Transverse colon (tissue), 4 donors: Measurements from ENCODE around the gene FHIP1B. TPM values are rescaled to one million over a fixed set of nuclear protein-coding genes. Genes with fewer than 3 reads are reported as not detected.

ENCODE experiments used
- DNase-seq: peaks from one replicate; pipeline ENCODE4 v3.0.0-alpha.2; 2019
- H3K27ac ChIP-seq, 4 donors: fragments of 200-600 bp; sonication (generic); 2 replicates each; pipeline ENCODE4 v1.5.1; 2016 to 2018; ENCODE audit warnings: inconsistent platforms in 4 of 4
- H3K27me3 ChIP-seq: fragments of 200-600 bp; sonication (generic); 2 replicates; pipeline ENCODE4 v1.5.1; 2017; ENCODE audit warnings: inconsistent platforms
- H3K36me3 ChIP-seq, 4 donors: fragments of 200-600 bp; sonication (generic); 2 replicates each; pipeline ENCODE4 v1.5.1; 2017 to 2019; ENCODE audit warnings: inconsistent platforms in 4 of 4
- H3K4me1 ChIP-seq, 4 donors: fragments of 200-600 bp; sonication (generic); 2 replicates each; pipeline ENCODE4 v1.5.1; 2017 to 2020; ENCODE audit warnings: inconsistent platforms in 4 of 4
- H3K4me3 ChIP-seq, 4 donors: fragments of 200-600 bp; sonication (generic); 1 replicate in 1 of 4; 2 replicates in 3 of 4; pipeline versions ENCODE4 v1.5.1 to v1.6.1; 2017 to 2019; ENCODE audit warnings: inconsistent platforms in 4 of 4
- H3K9me3 ChIP-seq, 2 donors: fragments of 200-600 bp; sonication (generic); 2 replicates each; pipeline ENCODE4 v1.5.1; 2017 to 2019; ENCODE audit warnings: inconsistent platforms in 2 of 2
- EP300 ChIP-seq: sonication (generic); formaldehyde crosslinking; IDR thresholded peaks from one replicate; pipeline ENCODE4 v1.6.1; 2017; ENCODE audit warnings: antibody characterized with exemption, low read depth
- POLR2A ChIP-seq: fragments of 450-650 bp; IDR thresholded peaks from one replicate; pipeline ENCODE4 v1.6.1; 2016; ENCODE audit warnings: antibody characterized with exemption, mild to moderate bottlenecking, moderate library complexity
- POLR2AphosphoS5 ChIP-seq, 3 donors: sonication (generic); formaldehyde crosslinking; IDR thresholded peaks; one replicate each; pipeline ENCODE4 v1.6.1; 2016; ENCODE audit warnings: antibody characterized with exemption in 3 of 3
- WGBS, 2 donors: methylation state at CpG; one replicate each; pipeline ENCODE4 v1.1.5; 2018; ENCODE audit warnings: low coverage in 1 of 2; 5-methylcytosine and 5-hydroxymethylcytosine counted together
- in situ Hi-C, 4 donors: fragments of 200-750 bp; cut with MboI; loops; one replicate each; pipeline versions ENCODE4 v1.15.0 to v1.15.1; 2017; ENCODE audit warnings: low sequenced_read_pairs in 3 of 4, low pct_ligation_motif_present in 1 of 4, low pct_unique_long_range_greater_than_20kb in 1 of 4
- intact Hi-C: fragments of 100-400 bp; cut with DNase I; formaldehyde crosslinking; loops from one replicate; pipeline ENCODE4 v1.15.1; 2023; ENCODE audit warnings: low total_unique reads
- total RNA-seq, 4 donors: library from RNA; depleted of rRNA; stranded (reverse); fragments of >200 nt; gene quantifications; one replicate each; pipeline ENCODE4 v1.1.0, GENCODE V29; 2016
- TF ChIP-seq, protein P1 (sequence below), 5 experiments: fragments of 200-600 bp in 3 of 5; fragments of 450-650 bp in 2 of 5; sonication (generic) in 3 of 5; IDR thresholded peaks; 1 replicate in 2 of 5; 2 replicates in 3 of 5; pipeline ENCODE4 v1.5.1; 2016 to 2017; ENCODE audit warnings: antibody characterized with exemption in 5 of 5, inconsistent platforms in 3 of 5, mild to moderate bottlenecking in 2 of 5, moderate library complexity in 1 of 5

FHIP1B gene
- total RNA-seq, 4 donors from 2014 or later, result 190 to 681 (median 228) TPM

- TF ChIP-seq POLR2A, result no peak
- TF ChIP-seq, protein P1, sequence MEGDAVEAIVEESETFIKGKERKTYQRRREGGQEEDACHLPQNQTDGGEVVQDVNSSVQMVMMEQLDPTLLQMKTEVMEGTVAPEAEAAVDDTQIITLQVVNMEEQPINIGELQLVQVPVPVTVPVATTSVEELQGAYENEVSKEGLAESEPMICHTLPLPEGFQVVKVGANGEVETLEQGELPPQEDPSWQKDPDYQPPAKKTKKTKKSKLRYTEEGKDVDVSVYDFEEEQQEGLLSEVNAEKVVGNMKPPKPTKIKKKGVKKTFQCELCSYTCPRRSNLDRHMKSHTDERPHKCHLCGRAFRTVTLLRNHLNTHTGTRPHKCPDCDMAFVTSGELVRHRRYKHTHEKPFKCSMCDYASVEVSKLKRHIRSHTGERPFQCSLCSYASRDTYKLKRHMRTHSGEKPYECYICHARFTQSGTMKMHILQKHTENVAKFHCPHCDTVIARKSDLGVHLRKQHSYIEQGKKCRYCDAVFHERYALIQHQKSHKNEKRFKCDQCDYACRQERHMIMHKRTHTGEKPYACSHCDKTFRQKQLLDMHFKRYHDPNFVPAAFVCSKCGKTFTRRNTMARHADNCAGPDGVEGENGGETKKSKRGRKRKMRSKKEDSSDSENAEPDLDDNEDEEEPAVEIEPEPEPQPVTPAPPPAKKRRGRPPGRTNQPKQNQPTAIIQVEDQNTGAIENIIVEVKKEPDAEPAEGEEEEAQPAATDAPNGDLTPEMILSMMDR (IDR thresholded peaks at IDR 0.05), result no peak
- TF ChIP-seq POLR2AphosphoS5 (IDR thresholded peaks at IDR 0.05), result no peak
- no peak for TF ChIP-seq EP300
- no peak for DNase-seq
- Histone ChIP-seq H3K27me3 (no peaks in the 10 kb centered on the region), H3K4me1 (no peaks in the 10 kb centered on the region), H3K36me3 (peaks cover 0 to 12% (median 2%) of the 10 kb centered on the region in 4 donors), H3K27ac (no peak overlapping the region), H3K4me3 (no peak overlapping the region), H3K9me3 (no peaks in the 10 kb centered on the region)
- intact Hi-C loops (no loop called here), in situ Hi-C loops (no loop called here)
- WGBS, 2 donors, result 91 to 100% methylated on average over 1 of the region's 1 CpG
Observed at GRCh38 chr11:6202041-6202440, 32.4 kb downstream of the FHIP1B start.

DNA sequence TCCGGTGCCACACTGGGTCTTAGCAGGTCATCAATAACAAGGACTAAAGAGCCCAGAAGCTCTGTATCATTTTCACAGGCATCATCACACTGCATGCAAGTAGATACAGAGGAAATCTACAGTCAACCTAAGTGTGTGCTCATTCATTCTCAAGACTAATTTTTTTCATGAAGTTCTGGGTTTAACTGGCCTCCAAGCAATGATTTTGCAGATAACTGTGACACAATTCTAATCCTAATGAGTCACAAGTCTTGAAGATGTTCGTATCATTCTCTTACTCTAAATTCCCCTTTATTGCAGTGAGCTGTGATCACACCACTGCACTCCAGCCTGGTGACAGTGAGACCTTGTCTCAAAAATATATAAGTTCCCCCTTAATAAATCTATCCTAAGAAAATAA lies 33.0 kb downstream of the FHIP1B start:
- H3K27me3 ChIP-seq, result no peaks in the 10 kb centered on the region
- H3K4me3 ChIP-seq, result no peak overlapping the region
- no peaks in the 10 kb centered on the region for H3K9me3 ChIP-seq
- H3K27ac ChIP-seq, result no peak overlapping the region
- peaks cover 0 to 9% (median 2%) of the 10 kb centered on the region in 4 donors for H3K36me3 ChIP-seq
- TF ChIP-seq POLR2A (no peak), EP300 (no peak), POLR2AphosphoS5 (IDR thresholded peaks at IDR 0.05) (no peak)
- TF ChIP-seq, protein P1 (IDR thresholded peaks at IDR 0.05), result no peak
- no peak for DNase-seq
- H3K4me1 ChIP-seq, result no peaks in the 10 kb centered on the region
- in situ Hi-C loops, result no loop called here
- intact Hi-C loops, result no loop called here
- 87 to 91% methylated on average over 1 to 2 of the region's 2 CpGs for WGBS, 2 donors

DNA sequence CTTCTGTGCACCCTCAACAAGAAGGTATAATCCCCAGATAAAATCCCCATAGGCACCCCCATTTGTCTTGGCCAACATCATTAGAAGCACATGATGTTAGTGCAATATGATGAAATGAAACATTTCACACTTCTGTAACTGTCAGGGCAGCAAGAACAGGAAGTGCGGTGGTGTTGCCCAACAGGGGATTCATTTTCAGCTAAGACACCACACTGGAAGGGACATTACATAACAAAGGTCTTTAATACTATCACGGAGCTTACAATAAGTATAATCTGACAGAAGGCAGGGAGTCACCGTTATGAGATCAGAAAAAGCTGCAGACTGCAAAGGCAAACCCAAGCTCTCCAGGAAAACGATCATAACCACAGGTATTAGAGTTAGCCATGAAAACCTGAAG lies 33.5 kb downstream of the FHIP1B start:
- DNase-seq, result peak; percentile 17
- H3K36me3 ChIP-seq, result peaks cover 0 to 4% (median 0%) of the 10 kb centered on the region in 4 donors
- intact Hi-C loops, result no loop called here
- TF ChIP-seq, protein P1 (IDR thresholded peaks at IDR 0.05), result no peak
- no peak for TF ChIP-seq POLR2AphosphoS5 (IDR thresholded peaks at IDR 0.05)
- H3K9me3 ChIP-seq, result no peaks in the 10 kb centered on the region
- no peaks in the 10 kb centered on the region for H3K4me1 ChIP-seq
- no peak overlapping the region for H3K4me3 ChIP-seq
- in situ Hi-C loops, result no loop called here
- WGBS, 2 donors, result 69 to 88% methylated on average over 4 of the region's 4 CpGs
- no peak overlapping the region for H3K27ac ChIP-seq
- H3K27me3 ChIP-seq, result no peaks in the 10 kb centered on the region

GRCh38 chr11:6199174-6199810 lies 35.1 kb downstream of the FHIP1B start, which contains the start of gene OR52W1:
Gene OR52W1, plus strand, starts transcription at chr11:6199224. Its CDS starts 0 bp downstream, at chr11:6199224.
- intact Hi-C loops (no loop called here), in situ Hi-C loops (no loop called here)
- DNase-seq, result no peak
- TF ChIP-seq, protein P1 (IDR thresholded peaks at IDR 0.05), result no peak
- TF ChIP-seq EP300, result no peak
- TF ChIP-seq POLR2AphosphoS5 (IDR thresholded peaks at IDR 0.05), result no peak
- TF ChIP-seq POLR2A, result no peak
- Histone ChIP-seq H3K9me3 (no peaks in the 10 kb centered on the region), H3K27me3 (no peaks in the 10 kb centered on the region), H3K4me1 (no peaks in the 10 kb centered on the region), H3K4me3 (no peak within 1 kb of the TSS), H3K27ac (no peak within 1 kb of the TSS), H3K36me3 (no peaks in the 10 kb centered on the region)
- WGBS, 2 donors, result 97% methylated on average over 5 of the region's 5 CpGs; no CpG with 5 or more reads in 1 of the 2 donors
